SK-N-SH treated with all-trans-retinoic acid at 6 μM for 48 hours (cell line): ENCODE data around the gene TTC7B.

ENCODE experiments used
- ATAC-seq: fragments of 200-7000 bp; cut with Tn5 transposase; 3 replicates; pipeline ENCODE4 v1.9.1; 2020; ENCODE audit warnings: mild to moderate bottlenecking, moderate library complexity
- ARNTL ChIP-seq: fragments of 450-650 bp; formaldehyde crosslinking; IDR thresholded peaks from 2 replicates; pipeline ENCODE4 v1.5.0; 2020; ENCODE audit warnings: low read depth, mild to moderate bottlenecking, moderate library complexity, borderline replicate concordance
- BACH2 ChIP-seq: fragments of 250-450 bp; sonication (Bioruptor Pico); IDR thresholded peaks from 2 replicates; pipeline ENCODE4 v1.9.0; 2021; ENCODE audit warnings: mild to moderate bottlenecking, borderline replicate concordance
- CSDC2 ChIP-seq: fragments of 250-450 bp; sonication (Bioruptor Pico); IDR thresholded peaks from 2 replicates; pipeline ENCODE4 v1.5.0; 2020; ENCODE audit warnings: mild to moderate bottlenecking, moderate library complexity
- ESRRG ChIP-seq: fragments of 250-450 bp; sonication (Bioruptor Pico); IDR thresholded peaks from 2 replicates; pipeline ENCODE4 v1.6.1; 2021; ENCODE audit warnings: mild to moderate bottlenecking
- ISL1 ChIP-seq: fragments of 250-450 bp; sonication (Bioruptor Pico); IDR thresholded peaks from 2 replicates; pipeline ENCODE4 v2.1.2; 2022; ENCODE audit warnings: mild to moderate bottlenecking, moderate library complexity
- OSR1 ChIP-seq: fragments of 250-450 bp; sonication (Bioruptor Pico); IDR thresholded peaks from 2 replicates; pipeline ENCODE4 v1.8.0; 2022; ENCODE audit warnings: moderate library complexity, mild to moderate bottlenecking, inconsistent platforms
- PPARA ChIP-seq: fragments of 250-450 bp; sonication (Bioruptor Pico); IDR thresholded peaks from 2 replicates; pipeline ENCODE4 v1.5.0; 2020; ENCODE audit warnings: mild to moderate bottlenecking, borderline replicate concordance
- SNAI2 ChIP-seq: fragments of 250-450 bp; sonication (Bioruptor Pico); IDR thresholded peaks from 2 replicates; pipeline ENCODE4 v1.5.0; 2020; ENCODE audit warnings: mild to moderate bottlenecking, moderate library complexity
- TCF4 ChIP-seq: fragments of 250-450 bp; sonication (Bioruptor Pico); IDR thresholded peaks from 2 replicates; pipeline ENCODE4 v1.8.0; 2021; ENCODE audit warnings: mild to moderate bottlenecking, moderate library complexity, borderline replicate concordance
- TOX ChIP-seq: fragments of 250-450 bp; sonication (Bioruptor Pico); IDR thresholded peaks from 2 replicates; pipeline ENCODE4 v1.8.0; 2021; ENCODE audit warnings: mild to moderate bottlenecking, moderate library complexity, borderline replicate concordance
- ZC3H10 ChIP-seq: fragments of 250-450 bp; sonication (Bioruptor Pico); IDR thresholded peaks from 2 replicates; pipeline ENCODE4 v1.5.1; 2021; ENCODE audit warnings: mild to moderate bottlenecking, moderate library complexity
- ZFP3 ChIP-seq: fragments of 250-450 bp; sonication (Bioruptor Pico); IDR thresholded peaks from 2 replicates; pipeline ENCODE4 v1.5.0; 2020; ENCODE audit warnings: mild to moderate bottlenecking, moderate library complexity
- ZFP30 ChIP-seq: fragments of 450-650 bp; formaldehyde crosslinking; IDR thresholded peaks from 2 replicates; pipeline ENCODE4 v1.5.0; 2022; ENCODE audit warnings: mild to moderate bottlenecking, moderate library complexity
- ZNF565 ChIP-seq: fragments of 450-650 bp; formaldehyde crosslinking; conservative IDR thresholded peaks from 2 replicates; pipeline ENCODE4 v1.5.0; 2020; ENCODE audit warnings: low read depth, mild to moderate bottlenecking, moderate library complexity
- ZNF70 ChIP-seq: fragments of 450-650 bp; formaldehyde crosslinking; IDR thresholded peaks from 2 replicates; pipeline ENCODE4 v1.5.0; 2020; ENCODE audit warnings: mild to moderate bottlenecking, moderate library complexity
- ZNF8 ChIP-seq: fragments of 450-650 bp; formaldehyde crosslinking; IDR thresholded peaks from 2 replicates; pipeline ENCODE4 v1.5.0; 2020; ENCODE audit warnings: mild to moderate bottlenecking, moderate library complexity
- TF ChIP-seq, protein P1 (sequence below): fragments of 250-450 bp; sonication (Bioruptor Pico); IDR thresholded peaks from 2 replicates; pipeline ENCODE4 v1.8.0; 2021; ENCODE audit warnings: low read depth, mild to moderate bottlenecking, moderate library complexity, borderline replicate concordance
- TF ChIP-seq, protein P2 (sequence below): fragments of 250-450 bp; sonication (Bioruptor Pico); IDR thresholded peaks from 2 replicates; pipeline ENCODE4 v1.8.0; 2020; ENCODE audit warnings: mild to moderate bottlenecking, moderate library complexity, borderline replicate concordance
- TF ChIP-seq, protein P3 (sequence below): fragments of 250-450 bp; sonication (Bioruptor Pico); IDR thresholded peaks from 2 replicates; pipeline ENCODE4 v1.5.1; 2020; ENCODE audit warnings: low read depth, mild to moderate bottlenecking, moderate library complexity
- TF ChIP-seq, protein P4 (sequence below): fragments of 250-450 bp; sonication (Bioruptor Pico); IDR thresholded peaks from 2 replicates; pipeline ENCODE4 v1.5.1; 2021; ENCODE audit warnings: mild to moderate bottlenecking, moderate library complexity

TTC7B gene

DNA sequence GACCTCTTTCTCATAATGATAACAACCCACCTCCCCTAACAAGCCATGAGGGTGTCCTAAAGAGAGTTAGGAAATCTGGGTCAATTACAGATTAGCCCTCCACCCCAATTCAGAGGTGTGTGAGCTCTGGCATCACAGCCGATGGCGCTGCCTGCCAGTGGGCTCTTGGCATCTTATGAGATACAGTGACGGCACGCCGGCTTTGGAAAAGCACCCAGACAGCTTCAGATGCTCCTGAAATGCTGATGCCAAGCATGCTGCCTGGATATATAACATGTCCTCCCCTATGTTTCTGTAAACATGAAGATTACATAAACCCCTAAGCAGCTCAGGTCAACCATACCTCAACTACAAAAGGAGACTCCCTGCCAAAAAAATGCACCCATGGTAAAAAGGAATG, 152.6 kb downstream of the TTC7B start:
- no peak for TF ChIP-seq ZNF8 (CRISPR knock-in tag)
- TF ChIP-seq, protein P1, sequence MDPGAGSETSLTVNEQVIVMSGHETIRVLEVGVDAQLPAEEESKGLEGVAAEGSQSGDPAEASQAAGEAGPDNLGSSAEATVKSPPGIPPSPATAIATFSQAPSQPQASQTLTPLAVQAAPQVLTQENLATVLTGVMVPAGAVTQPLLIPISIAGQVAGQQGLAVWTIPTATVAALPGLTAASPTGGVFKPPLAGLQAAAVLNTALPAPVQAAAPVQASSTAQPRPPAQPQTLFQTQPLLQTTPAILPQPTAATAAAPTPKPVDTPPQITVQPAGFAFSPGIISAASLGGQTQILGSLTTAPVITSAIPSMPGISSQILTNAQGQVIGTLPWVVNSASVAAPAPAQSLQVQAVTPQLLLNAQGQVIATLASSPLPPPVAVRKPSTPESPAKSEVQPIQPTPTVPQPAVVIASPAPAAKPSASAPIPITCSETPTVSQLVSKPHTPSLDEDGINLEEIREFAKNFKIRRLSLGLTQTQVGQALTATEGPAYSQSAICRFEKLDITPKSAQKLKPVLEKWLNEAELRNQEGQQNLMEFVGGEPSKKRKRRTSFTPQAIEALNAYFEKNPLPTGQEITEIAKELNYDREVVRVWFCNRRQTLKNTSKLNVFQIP (CRISPR knock-in tag), result no peak
- TF ChIP-seq, protein P2, sequence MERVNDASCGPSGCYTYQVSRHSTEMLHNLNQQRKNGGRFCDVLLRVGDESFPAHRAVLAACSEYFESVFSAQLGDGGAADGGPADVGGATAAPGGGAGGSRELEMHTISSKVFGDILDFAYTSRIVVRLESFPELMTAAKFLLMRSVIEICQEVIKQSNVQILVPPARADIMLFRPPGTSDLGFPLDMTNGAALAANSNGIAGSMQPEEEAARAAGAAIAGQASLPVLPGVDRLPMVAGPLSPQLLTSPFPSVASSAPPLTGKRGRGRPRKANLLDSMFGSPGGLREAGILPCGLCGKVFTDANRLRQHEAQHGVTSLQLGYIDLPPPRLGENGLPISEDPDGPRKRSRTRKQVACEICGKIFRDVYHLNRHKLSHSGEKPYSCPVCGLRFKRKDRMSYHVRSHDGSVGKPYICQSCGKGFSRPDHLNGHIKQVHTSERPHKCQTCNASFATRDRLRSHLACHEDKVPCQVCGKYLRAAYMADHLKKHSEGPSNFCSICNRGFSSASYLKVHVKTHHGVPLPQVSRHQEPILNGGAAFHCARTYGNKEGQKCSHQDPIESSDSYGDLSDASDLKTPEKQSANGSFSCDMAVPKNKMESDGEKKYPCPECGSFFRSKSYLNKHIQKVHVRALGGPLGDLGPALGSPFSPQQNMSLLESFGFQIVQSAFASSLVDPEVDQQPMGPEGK, result no peak
- TF ChIP-seq, all 23 proteins: peak for 0
- no peak for ATAC-seq

DNA sequence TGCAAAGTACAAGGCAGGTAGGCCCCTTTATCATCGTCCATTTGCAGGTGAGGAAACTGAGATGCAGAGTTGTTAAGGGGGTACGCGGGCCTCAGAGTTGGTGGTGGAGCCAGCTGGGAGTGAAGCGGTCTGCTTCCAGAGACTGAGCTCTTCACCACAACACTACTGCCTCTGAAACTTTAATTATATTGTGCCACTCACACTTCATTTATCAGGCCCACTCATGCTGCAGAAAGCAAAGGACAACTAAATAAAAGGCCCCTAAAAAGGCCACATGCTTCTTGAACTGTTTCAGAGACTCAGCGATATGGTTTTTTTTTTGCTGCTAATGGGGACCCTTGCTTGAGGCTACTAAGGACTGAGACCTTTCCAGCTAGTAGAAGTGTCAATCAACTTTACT, 153.1 kb downstream of the TTC7B start:
- ATAC-seq, result no peak
- TF ChIP-seq SNAI2 (CRISPR knock-in tag) (no peak), ZNF8 (CRISPR knock-in tag) (no peak), CSDC2 (CRISPR knock-in tag) (no peak), ZC3H10 (CRISPR knock-in tag) (no peak), ESRRG (CRISPR knock-in tag) (no peak), ZFP30 (CRISPR knock-in tag) (no peak), OSR1 (no peak), ISL1 (CRISPR knock-in tag) (no peak), PPARA (CRISPR knock-in tag) (no peak), ZNF565 (CRISPR knock-in tag) (no peak), ARNTL (CRISPR knock-in tag) (no peak), ZNF70 (CRISPR knock-in tag) (no peak), BACH2 (CRISPR knock-in tag) (no peak), TCF4 (CRISPR knock-in tag) (no peak)
- TF ChIP-seq, protein P2, result no peak
- TF ChIP-seq, protein P3, sequence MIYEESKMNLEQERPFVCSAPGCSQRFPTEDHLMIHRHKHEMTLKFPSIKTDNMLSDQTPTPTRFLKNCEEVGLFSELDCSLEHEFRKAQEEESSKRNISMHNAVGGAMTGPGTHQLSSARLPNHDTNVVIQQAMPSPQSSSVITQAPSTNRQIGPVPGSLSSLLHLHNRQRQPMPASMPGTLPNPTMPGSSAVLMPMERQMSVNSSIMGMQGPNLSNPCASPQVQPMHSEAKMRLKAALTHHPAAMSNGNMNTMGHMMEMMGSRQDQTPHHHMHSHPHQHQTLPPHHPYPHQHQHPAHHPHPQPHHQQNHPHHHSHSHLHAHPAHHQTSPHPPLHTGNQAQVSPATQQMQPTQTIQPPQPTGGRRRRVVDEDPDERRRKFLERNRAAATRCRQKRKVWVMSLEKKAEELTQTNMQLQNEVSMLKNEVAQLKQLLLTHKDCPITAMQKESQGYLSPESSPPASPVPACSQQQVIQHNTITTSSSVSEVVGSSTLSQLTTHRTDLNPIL (CRISPR knock-in tag), result no peak
- TF ChIP-seq, protein P4, sequence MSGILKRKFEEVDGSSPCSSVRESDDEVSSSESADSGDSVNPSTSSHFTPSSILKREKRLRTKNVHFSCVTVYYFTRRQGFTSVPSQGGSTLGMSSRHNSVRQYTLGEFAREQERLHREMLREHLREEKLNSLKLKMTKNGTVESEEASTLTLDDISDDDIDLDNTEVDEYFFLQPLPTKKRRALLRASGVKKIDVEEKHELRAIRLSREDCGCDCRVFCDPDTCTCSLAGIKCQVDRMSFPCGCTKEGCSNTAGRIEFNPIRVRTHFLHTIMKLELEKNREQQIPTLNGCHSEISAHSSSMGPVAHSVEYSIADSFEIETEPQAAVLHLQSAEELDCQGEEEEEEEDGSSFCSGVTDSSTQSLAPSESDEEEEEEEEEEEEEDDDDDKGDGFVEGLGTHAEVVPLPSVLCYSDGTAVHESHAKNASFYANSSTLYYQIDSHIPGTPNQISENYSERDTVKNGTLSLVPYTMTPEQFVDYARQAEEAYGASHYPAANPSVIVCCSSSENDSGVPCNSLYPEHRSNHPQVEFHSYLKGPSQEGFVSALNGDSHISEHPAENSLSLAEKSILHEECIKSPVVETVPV (CRISPR knock-in tag), result no peak

DNA sequence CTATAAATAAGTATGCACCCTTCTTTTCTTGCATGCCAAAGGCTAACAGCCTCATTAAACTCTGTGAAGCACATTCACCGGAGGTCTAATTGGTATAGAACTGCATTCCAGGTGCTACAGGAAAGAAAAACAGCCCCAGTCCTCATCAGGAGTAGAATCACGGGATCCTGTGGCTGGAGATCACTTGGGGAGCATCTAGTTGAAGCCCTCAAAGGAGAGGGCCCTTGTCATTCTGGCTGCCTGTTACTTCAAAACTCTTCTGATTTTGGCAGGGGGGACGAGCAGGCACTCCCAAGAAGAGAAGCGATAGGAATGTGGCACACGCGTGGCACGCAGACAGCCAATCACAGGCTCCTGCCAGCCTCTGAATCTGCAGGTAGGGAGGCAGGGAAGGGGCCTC, 154.4 kb downstream of the TTC7B start:
- no peak for ATAC-seq
- TF ChIP-seq SNAI2 (CRISPR knock-in tag) (no peak), ZNF70 (CRISPR knock-in tag) (no peak), ZNF565 (CRISPR knock-in tag) (no peak), ZFP30 (CRISPR knock-in tag) (no peak), OSR1 (no peak), ZFP3 (no peak), BACH2 (CRISPR knock-in tag) (no peak), ZC3H10 (CRISPR knock-in tag) (no peak), CSDC2 (CRISPR knock-in tag) (no peak), TOX (CRISPR knock-in tag) (no peak), ESRRG (CRISPR knock-in tag) (no peak), TCF4 (CRISPR knock-in tag) (no peak)
- TF ChIP-seq, protein P3 (CRISPR knock-in tag), result no peak
- TF ChIP-seq, protein P2, result no peak
- TF ChIP-seq, protein P1 (CRISPR knock-in tag), result no peak
